A673 (cell line): ENCODE results near the gene DYNC2I2.

Experiments
- EZH2 ChIP-seq: fragments of 200-600 bp; sonication (generic); IDR thresholded peaks from 2 replicates; pipeline ENCODE4 v1.6.1; 2017; ENCODE audit warnings: borderline replicate concordance, low read depth, mild to moderate bottlenecking, mixed read lengths, antibody characterized with exemption, low read length; ENCODE audit not compliant: poor library complexity, severe bottlenecking
- TF ChIP-seq, protein P1 (sequence below): fragments of 300-800, 200-600 bp; sonication (generic); conservative IDR thresholded peaks from 2 replicates; pipeline ENCODE4 v1.5.1; 2017; ENCODE audit warnings: low read depth, mild to moderate bottlenecking, antibody characterized with exemption, low read length, moderate library complexity, mixed read lengths

DNA sequence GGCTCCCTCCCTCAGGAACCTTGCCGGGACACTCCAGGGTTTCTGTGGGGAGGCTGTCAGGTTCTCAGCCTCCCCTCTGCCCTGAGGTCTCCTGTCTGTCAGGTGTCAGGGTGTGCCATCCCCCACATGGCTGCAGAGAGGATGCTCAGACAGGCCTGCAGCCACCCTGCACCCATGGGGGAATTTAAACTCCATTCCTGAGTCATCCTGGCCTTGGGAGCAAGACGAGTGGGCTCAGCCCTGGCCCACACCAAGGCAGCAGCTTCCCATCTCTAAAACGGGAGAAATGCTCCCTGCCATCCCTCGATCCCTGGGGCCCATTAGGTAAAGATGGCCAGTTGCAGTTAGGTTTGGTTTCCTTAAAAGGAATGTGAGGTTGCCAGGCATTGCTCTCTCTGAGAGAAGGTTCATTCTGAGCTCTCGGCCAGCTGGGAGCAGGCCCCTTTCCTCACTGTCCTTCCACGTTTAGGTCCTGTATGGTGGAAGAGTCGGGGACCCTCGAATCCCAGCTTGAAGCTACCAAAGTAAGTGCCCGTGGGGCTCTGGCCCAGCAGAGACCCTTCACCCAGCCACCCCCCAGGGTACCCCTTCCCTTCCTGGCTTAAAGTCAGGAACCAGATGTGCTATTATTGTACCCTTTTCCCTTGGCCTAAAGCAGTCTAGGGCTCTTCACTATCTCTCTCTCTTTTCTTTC lies 26.6 kb downstream of the DYNC2I2 start:
- TF ChIP-seq, protein P1, sequence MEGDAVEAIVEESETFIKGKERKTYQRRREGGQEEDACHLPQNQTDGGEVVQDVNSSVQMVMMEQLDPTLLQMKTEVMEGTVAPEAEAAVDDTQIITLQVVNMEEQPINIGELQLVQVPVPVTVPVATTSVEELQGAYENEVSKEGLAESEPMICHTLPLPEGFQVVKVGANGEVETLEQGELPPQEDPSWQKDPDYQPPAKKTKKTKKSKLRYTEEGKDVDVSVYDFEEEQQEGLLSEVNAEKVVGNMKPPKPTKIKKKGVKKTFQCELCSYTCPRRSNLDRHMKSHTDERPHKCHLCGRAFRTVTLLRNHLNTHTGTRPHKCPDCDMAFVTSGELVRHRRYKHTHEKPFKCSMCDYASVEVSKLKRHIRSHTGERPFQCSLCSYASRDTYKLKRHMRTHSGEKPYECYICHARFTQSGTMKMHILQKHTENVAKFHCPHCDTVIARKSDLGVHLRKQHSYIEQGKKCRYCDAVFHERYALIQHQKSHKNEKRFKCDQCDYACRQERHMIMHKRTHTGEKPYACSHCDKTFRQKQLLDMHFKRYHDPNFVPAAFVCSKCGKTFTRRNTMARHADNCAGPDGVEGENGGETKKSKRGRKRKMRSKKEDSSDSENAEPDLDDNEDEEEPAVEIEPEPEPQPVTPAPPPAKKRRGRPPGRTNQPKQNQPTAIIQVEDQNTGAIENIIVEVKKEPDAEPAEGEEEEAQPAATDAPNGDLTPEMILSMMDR = no peak
- no peak for TF ChIP-seq EZH2
